ENCODE results near the gene SHB.

DNA sequence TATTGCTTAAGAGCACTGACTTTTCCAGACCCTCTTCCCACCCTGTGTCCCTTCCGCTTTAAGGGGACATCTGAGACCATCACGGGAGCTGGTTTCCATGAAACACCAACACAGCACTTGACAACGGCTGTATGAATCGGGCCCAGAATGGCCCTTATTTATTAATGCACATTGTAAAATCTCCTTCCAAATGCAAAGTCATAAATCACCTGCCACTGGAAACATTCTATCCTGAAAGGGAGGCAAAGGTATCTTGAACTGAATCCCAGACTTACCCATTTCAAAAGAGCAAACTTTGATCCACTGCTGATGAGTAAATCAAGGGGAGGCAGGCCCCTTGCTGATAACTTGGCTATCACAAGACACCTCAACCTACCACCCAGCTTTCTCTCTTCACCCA lies 37.4 kb downstream of the SHB start:
- TF ChIP-seq, protein P1, sequence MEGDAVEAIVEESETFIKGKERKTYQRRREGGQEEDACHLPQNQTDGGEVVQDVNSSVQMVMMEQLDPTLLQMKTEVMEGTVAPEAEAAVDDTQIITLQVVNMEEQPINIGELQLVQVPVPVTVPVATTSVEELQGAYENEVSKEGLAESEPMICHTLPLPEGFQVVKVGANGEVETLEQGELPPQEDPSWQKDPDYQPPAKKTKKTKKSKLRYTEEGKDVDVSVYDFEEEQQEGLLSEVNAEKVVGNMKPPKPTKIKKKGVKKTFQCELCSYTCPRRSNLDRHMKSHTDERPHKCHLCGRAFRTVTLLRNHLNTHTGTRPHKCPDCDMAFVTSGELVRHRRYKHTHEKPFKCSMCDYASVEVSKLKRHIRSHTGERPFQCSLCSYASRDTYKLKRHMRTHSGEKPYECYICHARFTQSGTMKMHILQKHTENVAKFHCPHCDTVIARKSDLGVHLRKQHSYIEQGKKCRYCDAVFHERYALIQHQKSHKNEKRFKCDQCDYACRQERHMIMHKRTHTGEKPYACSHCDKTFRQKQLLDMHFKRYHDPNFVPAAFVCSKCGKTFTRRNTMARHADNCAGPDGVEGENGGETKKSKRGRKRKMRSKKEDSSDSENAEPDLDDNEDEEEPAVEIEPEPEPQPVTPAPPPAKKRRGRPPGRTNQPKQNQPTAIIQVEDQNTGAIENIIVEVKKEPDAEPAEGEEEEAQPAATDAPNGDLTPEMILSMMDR (IDR thresholded peaks at IDR 0.05; ENCODE audit: insufficient read depth, low read length, poor library complexity, severe bottlenecking) = no peak
- no peak for TF ChIP-seq EZH2phosphoT487 (conservative IDR thresholded peaks at IDR 0.05; ENCODE audit: low read length)
